ENCODE data around the gene PIGP.
"Not testable (repeated sequence)": the region's sequence is repeated elsewhere in the genome, so short reads cannot be mapped to it uniquely, and the experiment has no call there.

Gene PIGP

DNA sequence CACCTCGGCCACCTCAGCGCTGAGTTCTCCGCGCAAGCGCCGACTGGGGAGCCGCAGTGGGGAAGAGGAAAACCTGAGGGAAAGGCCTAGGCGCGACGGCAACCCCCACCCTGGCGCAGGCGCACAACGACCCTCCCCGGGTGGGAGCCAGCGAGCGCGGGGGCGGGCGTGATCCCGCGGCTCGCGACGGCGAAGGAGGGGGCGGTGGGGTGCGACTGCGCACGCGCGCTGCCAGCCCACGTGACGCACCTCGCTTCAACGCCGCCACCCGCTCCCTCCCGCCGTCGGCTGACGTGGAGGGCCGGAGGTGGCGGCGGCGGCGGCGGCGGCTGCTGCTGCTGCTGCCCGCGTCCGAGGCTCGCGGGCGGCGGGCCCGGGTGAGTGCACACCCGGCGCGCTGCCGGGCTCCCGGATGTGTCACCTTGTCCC, at the start of gene PIGP, which contains the start of gene TTC3:
Gene PIGP, minus strand, starts transcription at position 84 of the 429 bp plus-strand sequence. CDS start 556 bp downstream, outside the sequence.
Gene TTC3, plus strand, starts transcription at position 267 of the 429 bp plus-strand sequence. CDS start 14,004 bp downstream, outside the sequence.
- peak; percentile 62 to 72 for ATAC-seq

DNA sequence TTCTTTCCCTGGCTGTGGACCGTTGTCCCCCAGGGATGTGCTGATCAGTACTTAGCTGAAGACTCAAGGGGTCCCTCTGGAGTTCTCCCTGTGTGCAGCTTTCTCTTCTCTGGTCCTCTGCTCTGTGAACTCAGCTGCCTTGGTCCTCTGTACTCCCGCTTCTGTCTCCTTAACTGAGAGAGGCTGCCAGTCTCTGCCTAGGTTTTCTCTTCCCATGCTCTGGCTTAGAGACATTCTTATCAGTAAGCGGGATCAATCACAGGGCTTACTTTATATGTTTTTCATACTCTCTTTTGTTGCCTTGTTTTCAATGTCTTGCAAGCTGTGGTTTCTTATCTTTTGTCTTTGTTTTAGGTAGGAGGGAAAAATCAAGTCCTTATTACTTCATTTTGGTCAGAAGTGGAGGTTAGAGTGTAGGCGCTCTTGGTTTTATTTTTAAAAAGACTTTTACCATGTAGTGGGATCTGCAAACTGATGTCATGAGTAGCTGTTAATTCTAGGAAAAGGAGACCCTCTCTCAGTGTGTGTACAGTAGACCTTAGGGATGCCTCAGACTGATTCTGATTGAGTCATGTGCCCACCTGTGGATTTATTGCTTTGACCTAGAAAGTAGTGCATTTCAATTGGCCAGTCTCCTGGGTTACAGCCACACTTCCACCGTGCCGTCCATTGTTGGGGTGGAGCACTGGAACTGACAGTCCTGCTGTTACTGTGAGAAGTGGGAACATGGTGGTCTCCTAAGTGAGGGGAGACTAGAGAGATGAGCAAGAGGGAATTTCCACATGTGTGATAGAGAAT, 46.7 kb upstream of the PIGP start:
- ATAC-seq = peak; percentile 41 to 49

DNA sequence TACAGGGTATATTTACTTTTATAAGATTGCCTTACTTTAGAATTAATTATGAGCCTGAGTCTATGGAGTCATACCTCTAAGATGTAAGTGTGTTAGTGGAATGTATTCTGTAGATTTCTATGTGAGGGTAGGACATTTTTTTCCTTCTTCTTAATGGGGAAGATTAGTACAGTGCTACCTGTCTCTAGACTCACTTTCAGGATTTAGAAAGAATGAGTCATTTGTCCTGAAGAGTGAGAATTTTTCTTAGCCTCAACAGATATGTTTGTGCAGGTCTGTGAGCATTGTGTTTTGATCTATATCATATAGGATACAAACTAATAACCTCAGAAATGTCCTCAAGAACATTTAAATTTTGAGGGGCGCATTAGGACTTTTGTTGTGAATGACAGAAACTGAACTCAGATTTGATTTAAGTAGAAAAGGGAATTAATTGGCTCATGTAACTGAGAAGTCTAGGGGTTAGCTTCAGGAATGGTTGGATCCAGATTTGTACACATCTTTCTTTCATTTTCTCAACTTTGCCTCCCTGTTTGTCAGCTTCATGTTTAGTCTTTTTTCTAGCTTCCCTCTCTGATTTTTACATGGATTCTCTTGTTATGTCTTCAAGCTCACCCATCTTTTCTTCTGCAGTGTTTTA, 45.4 kb upstream of the PIGP start:
- ATAC-seq = no peak

DNA sequence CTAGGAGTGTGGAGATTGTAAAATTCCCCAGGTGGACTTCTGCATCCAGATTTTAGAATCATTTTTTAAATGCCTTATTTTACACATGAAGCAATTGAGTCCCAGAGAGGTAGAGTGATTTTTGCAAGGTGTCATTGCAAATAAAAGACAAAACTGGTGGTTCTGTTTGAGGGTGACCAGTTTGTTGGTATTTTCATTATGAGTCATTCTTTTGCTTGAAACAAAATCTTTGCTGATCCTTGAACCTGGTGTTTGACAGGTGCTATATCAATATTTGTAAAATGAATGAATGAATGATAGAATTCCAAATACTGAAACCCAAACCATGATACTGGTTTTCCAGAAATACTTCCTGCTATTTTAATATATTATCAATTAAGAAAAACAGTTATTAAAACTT, 44.3 kb upstream of the PIGP start:
- ATAC-seq = no peak

DNA sequence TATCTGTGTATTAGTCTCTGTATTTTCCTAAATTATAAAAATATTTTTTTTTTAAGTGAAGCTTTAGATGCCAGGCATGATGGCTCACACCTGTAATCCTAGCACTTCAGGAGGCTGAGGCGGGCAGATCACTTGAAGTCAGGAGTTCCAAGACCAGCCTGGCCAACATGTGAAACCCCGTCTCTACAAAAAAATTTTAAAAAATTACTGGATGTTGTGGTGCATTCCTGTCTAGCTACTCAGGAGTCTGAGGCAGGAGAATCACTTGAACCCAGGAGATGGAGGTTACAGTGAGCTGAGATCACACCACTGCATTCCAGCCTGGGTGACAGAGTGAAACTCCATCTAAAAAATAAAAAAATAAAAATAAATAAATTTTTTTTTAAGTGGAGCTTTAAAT, 43.6 kb upstream of the PIGP start:
- not testable (repeated sequence) for ATAC-seq

DNA sequence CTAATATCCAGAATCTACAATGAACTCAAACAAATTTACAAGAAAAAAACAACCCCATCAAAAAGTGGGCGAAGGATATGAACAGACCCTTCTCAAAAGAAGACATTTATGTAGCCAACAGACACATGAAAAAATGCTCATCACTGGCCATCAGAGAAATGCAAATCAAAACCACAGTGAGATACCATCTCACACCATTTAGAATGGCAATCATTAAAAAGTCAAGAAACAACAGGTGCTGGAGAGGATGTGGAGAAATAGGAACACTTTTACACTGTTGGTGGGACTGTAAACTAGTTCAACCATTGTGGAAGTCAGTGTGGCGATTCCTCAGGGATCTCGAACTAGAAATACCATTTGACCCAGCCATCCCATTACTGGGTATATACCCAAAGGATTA, 41.4 kb upstream of the PIGP start:
- ATAC-seq = not testable (repeated sequence)

DNA sequence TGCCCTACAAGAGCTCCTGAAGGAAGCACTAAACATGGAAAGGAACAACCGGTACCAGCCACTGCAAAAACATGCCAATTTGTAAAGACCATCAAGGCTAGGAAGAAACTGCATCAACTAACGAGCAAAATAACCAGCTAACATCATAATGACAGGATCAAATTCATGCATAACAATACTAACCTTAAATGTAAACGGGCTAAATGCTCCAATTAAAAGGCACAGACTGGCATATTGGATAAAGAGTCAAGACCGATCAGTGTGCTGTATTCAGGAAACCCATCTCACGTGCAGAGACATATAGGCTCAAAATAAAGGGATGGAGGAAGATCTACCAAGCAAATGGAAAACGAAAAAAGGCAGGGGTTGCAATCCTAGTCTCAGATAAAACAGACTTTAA, 38.2 kb upstream of the PIGP start:
- ATAC-seq = not testable (repeated sequence)

DNA sequence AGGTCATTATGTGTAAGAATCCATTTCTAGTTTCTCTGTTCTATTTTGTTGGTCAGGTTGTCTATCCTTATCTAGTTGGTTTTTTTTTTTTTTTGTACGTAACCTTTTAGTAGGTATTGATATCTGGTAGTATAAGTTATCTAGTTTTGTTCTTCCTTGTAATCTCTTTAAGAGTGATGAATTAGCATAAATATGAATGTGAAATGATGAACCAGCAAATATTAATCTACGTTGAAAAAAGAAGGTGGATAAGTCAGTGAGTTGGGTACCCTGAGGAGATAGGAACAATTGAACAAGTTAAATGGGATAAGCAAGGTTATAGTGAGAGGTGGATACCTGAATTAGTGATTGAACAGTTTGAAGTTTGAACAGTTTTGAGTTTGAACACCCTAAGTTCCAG, 34.1 kb upstream of the PIGP start:
- ATAC-seq = no peak

DNA sequence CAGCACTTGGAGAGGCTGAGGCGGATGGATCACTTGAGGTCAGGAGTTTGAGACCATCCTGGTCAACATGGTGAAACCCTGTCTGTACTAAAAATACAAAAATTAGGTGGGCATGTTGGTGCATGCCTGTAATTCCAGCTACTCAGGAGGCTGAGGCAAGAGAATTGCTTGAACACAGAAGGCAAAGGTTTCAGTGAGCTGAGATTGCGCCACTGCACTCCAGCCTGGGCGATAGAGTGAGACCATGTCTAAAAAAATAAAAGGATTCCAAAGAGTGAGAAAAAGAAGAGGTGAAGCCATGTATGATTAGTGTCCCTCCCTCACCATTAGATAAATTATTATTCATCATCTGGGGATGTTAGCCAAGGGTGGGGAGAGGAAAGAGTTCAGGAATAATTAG, 29.9 kb upstream of the PIGP start:
- not testable (repeated sequence) for ATAC-seq

DNA sequence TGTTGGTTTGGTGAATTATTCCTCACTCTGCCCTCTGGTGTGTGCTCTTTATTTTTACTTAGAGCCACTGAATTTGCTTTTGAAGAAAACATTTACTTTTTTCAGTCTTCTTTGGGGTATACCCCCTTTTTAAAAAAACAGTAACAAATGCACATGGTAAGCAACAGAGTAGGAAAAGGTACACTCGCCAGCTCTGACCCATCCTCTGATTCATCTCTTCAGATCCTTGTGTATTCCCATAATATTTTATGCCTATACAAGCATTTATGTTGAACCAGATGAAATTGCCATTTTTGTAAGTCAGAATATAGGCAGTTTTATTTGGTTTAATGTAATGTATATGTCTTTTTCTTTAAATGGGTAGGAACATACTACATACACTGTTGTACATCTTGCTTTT, 28.5 kb upstream of the PIGP start:
- no peak for ATAC-seq

DNA sequence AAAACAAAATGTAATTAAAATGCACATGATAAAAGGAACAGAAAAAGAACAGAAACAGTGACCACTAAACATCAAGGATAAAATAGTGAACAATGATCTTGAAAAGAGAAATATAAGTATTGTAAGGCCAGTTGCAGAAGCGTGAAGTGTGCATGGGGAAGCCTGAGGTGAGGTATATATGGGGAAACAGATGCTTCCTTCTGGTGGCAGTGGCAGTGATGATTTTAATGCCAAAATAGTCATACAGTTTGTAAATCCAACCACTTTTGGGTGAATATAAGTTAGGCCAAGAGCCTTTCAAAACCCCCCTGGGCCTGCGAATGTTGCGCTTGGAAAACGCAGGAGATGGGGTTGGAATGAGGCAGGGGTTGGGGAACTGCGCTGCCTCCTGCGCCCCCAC, 27.4 kb upstream of the PIGP start:
- no peak for ATAC-seq

DNA sequence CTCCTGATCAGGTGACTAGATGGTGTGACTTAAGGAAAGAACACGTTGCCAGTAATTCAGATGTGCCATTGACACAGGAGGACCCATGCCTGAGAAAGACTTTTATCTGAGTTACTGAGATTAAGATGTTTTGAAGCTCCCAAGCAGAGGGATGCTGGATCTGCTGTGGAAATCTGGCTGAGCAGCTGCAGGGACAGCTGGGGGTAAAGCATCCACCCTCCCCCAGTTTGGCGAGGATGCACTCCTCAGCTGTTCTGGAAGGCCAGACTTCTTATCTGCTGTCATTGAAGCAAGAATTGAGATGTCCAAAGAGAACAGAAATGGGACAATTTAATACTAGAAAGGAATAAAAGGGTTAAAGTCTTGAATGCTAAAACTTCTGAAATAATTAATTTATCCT, 25.9 kb upstream of the PIGP start:
- no peak for ATAC-seq

DNA sequence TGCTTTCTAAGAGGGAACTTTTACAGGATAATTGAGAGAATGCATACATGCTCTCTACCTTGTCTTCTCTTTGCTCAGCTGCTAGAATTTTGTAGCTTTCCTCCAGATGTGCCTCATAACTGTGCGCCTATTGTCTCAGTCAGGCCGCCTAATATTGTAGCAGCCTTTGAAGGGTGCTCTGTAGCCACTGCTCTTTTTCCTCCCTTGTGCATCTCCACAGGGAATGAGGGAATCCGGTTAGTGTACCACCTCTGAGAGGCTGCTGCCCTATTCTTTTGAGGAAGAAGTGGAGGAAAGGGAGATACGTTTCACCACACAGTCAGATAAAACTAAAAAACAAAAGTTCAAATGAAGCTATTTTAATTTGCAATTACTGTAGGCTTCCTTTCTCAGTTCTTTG, 22.9 kb upstream of the PIGP start:
- ATAC-seq = no peak

DNA sequence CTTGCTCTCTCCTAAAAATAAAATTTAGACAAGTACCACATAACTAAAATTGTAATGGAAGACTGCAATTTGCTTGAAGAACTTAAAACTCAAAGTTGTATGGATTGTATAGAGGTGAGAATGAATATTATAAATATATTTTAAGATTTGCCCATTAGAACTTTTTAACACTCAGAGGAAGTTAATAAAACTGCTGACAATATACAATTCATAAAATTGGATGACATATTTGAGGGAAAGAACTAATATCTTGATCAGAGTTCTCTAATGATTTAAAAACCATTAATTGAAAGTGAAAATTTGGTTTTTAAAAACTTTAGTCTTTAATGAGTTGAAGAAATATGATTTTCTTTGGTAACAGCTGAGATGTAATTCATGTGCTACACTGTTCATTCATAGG, 21.1 kb upstream of the PIGP start:
- ATAC-seq = no peak

DNA sequence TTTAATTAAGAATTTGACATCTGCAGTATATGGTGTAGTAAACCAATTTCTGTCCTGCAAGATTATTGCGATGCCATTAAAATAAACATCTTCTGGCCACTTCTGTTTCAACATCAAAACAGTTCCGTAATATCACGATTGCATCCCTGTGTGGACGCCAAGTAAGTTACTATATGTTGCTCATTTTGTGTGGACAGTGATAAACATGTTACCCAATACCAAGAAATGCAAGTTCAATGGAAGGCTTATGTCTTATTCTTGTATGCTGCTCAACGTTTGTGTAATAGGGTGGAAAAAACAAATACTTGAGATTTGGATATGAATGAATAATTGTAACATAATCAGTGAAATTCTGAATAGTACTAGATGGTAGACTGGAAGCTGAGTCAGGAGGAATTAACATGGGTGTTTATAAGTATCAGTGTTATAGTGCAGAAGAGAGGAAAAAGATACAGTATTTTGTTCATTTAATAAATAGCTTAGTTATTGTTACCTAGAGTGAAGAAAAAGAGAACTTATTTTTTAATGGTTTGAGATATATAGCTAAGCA, 15.4 kb upstream of the PIGP start:
- ATAC-seq = no peak

DNA sequence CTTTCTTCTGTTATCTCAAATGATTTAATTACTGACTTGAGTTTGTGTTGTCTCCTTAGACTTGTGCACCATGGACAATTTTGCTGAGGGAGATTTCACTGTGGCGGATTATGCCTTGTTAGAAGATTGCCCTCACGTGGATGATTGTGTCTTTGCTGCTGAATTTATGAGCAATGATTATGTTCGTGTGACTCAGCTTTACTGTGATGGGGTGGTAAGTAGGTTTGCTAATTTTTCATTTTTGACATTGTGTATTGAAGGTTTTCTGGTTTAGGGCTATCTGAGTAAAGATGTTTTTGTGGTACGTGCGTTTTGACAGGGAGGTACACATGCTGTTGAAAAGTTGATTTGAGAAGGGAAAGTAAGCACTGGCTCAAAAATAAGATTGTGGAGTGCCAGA, 14.3 kb upstream of the PIGP start:
- no peak for ATAC-seq

DNA sequence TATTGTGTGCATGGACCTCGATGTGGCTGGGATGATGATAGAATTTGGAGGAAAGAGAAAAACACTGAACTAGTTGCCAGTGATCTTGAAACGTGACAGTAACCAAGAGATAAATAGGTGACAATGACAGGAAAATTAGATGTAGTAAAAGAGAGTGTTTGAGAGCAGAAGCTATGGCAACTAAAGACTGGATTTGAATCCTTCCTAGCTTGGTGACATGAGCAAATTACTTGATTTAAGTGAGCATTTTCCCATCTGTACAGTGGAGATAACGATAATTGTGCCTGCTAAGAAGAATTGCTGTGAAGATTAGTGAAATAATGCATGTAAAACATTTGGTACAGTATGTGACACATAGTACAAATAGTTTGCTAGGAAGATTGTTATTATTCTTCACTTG, 12.9 kb upstream of the PIGP start:
- no peak for ATAC-seq

DNA sequence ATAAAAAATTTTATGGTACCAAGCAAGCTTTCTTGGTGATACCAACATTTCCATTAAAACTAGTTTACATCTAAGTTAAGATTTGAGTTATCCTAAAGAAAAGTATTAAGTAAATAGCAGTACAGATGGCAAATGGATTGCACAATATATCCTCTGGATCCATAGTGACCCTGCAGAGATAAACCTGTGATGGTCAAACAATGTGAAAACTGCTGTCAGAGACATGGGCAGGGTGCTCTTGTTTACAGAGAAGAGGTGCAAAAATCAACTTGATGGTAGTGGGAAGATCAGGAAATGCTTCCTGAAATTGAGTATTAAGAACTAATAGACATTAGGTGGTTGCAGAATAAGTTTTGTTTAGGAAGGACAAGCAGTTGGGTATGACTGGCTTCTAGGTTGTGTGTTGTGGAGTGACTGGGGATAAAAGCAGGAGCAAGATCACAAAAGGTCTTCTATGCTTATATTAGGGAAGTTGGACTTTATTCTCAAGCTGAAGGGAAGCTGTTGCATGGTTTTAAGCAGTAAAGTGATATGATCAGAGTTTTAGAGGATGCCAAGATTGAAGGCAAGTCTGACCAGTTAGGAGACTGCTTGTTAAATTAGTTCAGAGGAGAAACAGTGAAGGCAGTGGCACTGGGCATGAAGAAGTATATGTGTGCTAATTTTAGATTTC, 10.1 kb upstream of the PIGP start:
- ATAC-seq = no peak

DNA sequence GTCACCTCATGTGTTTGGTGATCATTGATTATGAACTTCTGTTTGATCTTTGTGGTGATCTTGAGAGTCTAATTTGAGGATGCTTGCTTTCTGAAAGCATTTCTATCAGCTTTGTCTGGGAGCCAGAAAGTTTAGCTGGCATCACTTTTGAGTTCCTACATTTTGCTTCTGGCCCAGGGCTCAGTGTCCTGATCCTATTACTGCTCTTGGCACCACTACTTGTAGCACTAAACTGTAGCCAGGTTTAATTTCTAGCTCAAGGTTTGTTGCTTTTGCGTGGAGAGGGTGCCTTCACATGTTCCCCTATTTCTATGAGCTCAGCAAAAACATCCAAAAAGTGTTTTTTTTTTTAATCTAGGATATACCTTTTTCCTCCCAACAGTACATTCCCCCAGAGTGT, 9.5 kb upstream of the PIGP start:
- ATAC-seq = no peak

DNA sequence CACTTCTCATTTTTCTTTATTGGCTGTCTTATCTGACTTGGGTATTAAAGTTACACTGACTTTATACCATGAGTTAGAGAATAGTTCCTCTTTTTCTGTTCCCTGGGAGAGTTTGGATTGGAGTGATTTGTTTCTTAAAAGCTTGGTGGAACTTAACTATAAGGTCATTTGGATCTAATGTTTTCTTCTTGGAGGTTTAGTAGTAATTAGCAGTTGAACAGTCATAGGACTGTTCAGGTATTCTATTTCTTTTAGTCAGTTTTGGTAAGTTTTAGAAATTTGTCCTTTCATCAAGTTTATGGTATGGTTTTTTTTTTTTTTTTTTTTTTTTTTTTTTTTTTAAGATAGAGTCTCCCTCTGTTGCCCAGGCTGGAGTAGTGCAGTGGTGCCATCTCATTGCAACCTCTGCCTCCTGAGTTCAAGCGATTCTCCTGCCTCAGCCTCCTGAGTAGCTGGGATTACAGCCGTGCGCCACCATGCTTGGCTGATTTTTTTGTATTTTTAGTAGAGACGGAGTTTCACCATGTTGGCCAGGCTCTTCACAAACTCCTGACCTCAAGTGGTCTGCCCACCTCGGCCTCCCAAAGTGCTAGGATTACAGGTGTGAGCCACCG, 6.4 kb upstream of the PIGP start:
- ATAC-seq = no peak

DNA sequence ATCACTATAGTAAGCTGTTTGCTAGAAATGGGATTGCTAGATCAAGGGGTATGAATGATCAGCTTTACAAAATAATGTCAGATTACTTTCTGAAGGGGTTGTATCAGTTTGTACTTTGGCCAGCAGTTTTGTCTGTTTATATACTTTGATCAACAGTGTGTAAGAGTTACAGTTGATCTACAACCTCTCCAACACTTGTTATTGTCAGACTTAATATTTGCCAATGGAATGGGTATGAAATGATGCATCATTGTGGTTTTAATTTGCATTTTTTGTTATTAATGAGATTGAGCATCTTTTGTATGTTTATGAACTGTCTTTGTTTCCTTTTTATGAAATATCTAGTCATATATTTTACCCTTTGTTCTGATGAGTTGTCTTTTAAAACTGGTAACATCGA, 4.5 kb upstream of the PIGP start:
- ATAC-seq = no peak

DNA sequence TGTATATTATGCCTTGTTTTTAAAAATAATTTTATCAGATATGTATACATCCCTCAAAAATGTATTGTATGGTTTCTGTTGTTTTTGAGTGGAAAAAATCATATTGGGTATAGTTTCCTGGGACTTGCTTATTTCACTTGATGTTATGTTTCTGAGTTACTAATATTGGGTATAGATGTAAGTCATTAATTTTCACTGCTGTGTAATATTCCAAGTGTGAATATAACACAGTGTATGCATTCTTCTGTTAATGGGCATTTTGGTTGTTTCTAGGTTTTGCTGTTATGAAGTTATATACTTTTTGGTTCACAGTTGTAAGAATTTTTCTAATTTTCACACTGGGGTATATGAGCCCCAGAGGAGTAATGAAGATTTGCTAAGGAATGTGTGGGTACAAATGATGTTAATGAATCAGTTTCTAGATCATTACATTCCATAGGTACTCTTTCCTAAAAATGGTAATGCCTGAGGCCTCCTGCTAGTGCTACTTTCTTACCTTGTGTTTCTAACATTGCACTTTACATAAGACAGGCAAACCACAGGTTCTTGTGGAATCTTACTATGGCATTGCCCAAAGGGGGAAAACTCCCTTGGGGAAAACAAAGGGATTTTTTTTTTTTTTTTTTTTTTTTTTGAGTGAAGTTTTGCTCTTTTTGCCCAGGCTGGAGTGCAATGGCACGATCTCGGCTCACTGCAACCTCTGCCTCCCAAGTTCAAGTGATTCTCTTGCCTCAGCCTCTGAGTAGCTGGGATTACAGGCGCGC, 3.4 kb upstream of the PIGP start:
- no peak for ATAC-seq
